HCT116 (cell line): ENCODE measurements around the gene FNDC5.

ENCODE experiments used
- CBX3 ChIP-seq: IDR thresholded peaks from 2 replicates; pipeline ENCODE4 v1.6.1; 2012; ENCODE audit warnings: low read depth
- POLR2A ChIP-seq: IDR thresholded peaks from 2 replicates; pipeline ENCODE4 v1.7.0; 2011; ENCODE audit warnings: borderline replicate concordance; ENCODE audit not compliant: insufficient read depth, insufficient read length; ENCODE audit errors: extremely low read depth
- POLR2AphosphoS5 ChIP-seq: IDR thresholded peaks from 2 replicates; pipeline ENCODE4 v1.6.1; 2011; ENCODE audit warnings: mild to moderate bottlenecking, low read depth, low read length, moderate library complexity
- YY1 ChIP-seq: IDR thresholded peaks from 2 replicates; pipeline ENCODE4 v1.6.1; 2011; ENCODE audit warnings: low read length, low read depth, moderate library complexity, mild to moderate bottlenecking; ENCODE audit not compliant: insufficient replicate concordance; ENCODE audit errors: extremely low read depth
- TF ChIP-seq, protein P1 (sequence below), 3 experiments: fragments of 200-600 bp in 1 of 3; sonication (generic) in 1 of 3; IDR thresholded peaks in 2 of 3; conservative IDR thresholded peaks in 1 of 3; 2 replicates each; pipeline ENCODE4 v1.5.1; 2012 to 2017; ENCODE audit warnings: low read depth in 2 of 3, low read length in 2 of 3, antibody characterized with exemption in 1 of 3, borderline replicate concordance in 1 of 3, control low read depth in 1 of 3, mild to moderate bottlenecking in 1 of 3, mixed read lengths in 1 of 3, mixed run types in 1 of 3, moderate library complexity in 1 of 3; ENCODE audit not compliant: insufficient read depth in 1 of 3

GRCh38 chr1:32919811-32920733 is 49.4 kb upstream of the FNDC5 start:
- TF ChIP-seq CBX3 = no peak
- TF ChIP-seq, protein P1, sequence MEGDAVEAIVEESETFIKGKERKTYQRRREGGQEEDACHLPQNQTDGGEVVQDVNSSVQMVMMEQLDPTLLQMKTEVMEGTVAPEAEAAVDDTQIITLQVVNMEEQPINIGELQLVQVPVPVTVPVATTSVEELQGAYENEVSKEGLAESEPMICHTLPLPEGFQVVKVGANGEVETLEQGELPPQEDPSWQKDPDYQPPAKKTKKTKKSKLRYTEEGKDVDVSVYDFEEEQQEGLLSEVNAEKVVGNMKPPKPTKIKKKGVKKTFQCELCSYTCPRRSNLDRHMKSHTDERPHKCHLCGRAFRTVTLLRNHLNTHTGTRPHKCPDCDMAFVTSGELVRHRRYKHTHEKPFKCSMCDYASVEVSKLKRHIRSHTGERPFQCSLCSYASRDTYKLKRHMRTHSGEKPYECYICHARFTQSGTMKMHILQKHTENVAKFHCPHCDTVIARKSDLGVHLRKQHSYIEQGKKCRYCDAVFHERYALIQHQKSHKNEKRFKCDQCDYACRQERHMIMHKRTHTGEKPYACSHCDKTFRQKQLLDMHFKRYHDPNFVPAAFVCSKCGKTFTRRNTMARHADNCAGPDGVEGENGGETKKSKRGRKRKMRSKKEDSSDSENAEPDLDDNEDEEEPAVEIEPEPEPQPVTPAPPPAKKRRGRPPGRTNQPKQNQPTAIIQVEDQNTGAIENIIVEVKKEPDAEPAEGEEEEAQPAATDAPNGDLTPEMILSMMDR (IDR thresholded peaks at IDR 0.05 in 2 of 3, conservative IDR thresholded peaks at IDR 0.05 in 1 of 3; ENCODE audit: borderline replicate concordance in 1 of 3, insufficient read depth in 1 of 3, low read depth in 2 of 3, low read length in 2 of 3) = no peak
- TF ChIP-seq YY1 = no peak
- TF ChIP-seq POLR2AphosphoS5 = no peak
- TF ChIP-seq POLR2A = no peak
